Stimulated activated CD4-positive, alpha-beta T cell treated with anti-CD3 and anti-CD28 coated beads, Interleukin-15, amount 100 ng/mL, for 48 hours (primary cell): ENCODE results near the gene KIAA0513.

Source experiments
- DNase-seq, 2 donors: peaks; one replicate each; pipeline ENCODE4 v3.0.0-alpha.2; 2020; ENCODE audit warnings: low read depth in 2 of 2

KIAA0513 gene

DNA sequence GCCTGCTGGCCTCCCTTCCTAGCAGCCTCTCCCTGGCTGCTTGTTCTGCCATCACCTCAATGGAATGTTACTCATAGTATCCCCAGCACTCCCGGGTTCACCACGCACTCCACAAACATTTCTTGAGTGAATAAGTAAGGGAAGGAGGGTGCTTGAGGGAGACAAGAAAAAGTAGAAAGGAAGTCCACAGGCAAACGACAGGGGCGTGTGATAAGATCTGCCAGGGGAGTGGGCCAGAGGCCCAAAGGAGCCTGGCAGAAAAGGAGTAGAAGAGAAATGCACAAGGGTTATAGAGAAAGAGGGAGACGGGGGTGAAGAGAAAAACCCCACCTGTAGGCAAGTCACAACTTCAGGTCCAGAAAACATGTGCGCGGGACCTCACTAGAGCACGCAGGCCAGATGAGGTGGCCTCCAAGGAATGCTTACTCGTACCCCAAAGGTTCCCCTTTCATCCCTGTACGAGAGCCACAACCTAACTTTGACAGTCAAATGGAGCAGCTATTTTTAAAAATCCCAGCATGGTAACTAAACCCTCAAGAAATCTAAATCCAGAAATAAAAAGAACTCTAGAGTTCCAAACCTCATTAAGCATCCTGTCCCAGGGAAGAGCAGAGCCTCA is 22.9 kb upstream of the KIAA0513 start:
- no peak for DNase-seq

DNA sequence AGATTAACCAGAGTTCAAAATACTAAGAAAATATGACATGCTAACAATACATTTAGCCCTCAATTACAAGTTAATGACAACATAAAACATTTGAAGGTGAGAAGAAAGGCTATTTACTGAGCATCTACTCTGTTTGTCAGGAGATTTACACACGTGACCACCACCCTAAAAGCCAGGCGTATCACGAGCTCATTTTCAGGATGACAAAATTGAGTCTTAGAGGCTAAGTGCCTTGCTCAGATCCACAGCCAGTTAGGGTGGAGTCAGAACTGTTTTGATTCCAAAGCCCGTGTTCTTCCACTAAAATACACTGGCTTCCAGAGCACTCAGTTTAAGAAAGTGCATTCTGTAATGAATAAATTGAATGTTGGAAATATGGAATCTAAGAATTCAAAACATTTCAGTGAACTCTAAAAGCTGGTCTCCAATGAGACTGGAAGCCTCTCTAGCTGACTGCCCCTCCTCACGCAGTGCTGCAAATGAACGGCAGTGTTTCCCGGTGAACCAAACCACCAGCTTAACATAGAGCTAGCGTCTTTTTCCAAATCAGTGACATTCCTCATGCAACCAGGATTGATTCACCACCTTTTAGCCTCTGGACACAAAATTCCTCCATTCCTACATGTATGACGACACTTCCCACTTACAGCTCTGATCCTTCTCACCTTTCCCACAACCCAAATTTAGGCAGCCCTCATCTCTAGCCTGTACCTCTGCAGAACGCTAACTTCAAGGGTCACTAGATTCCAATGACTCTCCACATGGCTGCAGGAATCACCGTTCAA is 22.1 kb upstream of the KIAA0513 start:
- no peak for DNase-seq

DNA sequence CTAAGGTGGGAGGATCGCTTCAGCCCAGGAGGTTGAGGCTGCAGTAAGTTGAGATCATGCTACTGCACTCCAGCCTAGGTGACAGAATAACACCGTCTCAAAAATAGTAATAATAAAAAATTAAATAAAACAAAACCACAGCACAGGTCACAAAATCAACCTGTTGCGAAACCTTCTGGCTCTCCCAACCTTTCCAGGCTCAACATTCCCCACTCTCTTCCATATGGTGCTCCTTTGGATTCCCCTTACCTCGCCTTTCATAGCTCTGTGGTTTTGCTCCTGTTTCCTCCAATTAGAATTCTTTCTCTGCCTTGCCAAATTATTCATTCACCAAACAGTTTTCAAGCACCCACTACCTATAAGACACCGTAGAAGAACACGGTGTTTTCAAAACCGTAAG is 21.0 kb upstream of the KIAA0513 start:
- no peak for DNase-seq

DNA sequence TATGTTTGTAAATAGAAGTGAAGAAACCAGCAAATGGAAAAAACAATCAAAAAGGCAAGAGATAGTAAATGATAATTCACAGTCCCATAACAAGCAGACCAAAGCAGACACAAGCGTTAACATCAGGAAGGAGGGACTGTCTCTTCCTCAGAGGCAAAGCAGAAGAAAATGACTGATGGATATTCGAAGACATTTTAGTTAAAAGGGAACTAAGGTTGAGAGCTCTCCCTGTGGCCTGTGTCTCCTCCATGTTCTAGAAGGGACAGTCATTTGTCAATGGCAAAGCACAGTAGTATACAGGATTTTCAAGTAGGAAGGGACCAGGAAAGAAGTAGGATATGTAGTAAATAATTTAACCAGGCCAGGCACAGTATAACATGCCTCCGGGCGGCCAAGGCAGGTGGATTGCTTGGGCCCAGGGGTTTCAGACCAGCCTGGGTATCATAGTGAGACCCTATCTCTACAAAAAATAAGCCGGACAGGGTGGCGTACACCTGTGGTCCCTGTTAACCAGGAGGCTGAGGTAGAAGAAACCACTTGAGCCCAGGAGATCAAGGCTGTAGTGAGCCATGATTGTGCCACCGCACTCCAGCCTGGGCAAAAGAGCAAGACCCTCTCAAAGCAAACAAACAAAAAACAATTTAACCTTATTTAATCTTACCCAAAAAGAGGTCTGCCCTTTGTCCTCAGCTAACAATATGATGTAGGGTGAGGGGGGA is 19.9 kb upstream of the KIAA0513 start:
- DNase-seq, result no peak

DNA sequence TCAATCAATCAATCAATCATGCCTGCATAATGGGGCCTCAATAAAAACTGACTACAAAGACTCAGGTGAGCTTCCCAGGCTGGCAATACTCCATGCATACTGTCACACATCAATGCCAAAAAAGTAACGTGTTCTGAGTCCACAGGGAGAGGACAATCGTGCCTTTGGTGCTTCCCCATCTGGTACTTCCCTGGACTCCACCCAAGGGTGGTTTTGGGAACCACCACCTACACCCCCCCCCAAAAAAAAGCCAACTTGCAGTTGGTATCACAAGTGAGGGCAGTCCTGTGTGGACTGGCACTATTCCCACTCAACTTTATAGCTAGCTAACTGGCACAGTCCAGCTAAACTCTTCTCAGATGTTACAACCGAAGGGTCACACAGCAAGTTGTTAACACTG is 19.3 kb upstream of the KIAA0513 start:
- DNase-seq, result no peak

DNA sequence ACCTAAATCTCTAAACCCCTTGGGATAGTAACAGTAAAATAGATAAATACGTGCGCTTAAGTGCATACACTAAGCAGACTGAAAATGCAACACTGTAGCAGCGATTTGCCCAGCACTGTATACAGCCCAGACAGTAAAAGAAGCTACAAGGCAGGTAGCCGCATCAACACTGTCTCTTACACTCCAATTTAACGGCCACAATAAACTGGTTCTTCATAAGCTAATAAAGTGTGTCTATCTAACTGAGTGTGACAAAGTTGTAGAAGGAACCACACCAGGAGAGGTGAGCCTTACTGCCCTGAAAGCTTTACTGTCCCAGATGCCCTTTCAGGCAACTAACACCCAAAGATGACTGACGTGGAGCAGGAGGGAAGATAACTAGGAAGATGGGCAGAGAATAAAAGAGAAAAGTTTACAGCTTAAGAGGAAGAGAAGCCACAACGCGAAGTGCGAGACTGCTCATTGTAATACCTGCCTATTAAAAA is 17.1 kb upstream of the KIAA0513 start:
- no peak for DNase-seq

DNA sequence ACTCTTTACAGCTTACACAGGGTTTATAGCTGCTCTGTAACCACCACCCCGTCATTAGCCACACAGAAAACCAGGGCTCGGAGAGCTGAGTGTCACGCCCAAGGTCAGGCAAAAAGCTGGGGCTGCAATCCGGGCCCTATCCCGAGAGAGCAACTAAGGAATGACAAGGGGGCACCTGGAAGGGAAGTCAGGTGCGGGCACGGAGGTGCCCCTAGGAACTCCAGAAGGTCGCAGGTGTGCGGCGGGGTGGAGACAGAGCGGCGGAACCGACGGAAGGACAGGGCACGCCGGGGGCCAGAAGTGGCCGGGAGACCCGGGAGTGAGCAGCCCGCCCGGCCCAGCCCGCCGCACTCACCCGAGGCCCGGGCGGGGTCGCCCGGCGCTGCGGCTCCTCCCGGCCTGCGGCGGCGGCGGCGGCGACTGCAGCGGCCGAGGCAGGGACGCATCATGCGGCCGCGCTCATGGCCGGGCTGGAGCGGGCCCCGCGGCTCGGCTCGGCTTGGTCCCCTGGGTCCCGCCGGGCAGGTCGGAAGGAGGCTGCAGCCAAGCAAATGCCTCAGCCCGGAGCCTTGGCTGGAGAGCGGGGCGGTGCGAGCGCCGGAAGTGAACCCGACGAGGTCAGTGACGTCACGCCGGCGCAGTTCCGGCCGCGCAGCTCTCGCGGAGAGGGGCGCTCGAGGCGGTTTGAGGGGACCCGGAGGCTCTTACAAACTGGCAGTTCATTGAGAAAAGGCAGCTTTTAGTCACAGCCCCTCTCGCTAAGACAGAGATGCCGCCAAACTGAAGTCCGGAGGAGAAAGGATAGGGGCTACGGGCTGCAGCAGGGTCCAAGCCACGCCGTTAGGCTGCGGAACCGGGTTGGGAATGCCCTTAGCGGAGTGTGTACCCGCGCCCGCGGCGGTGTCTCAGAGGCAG is 16.4 kb upstream of the KIAA0513 start, which contains the start of gene ZDHHC7:
ZDHHC7 (minus strand) TSS at position 605 of the 915 bp plus-strand sequence. CDS start 20,917 bp downstream, outside the sequence.
- DNase-seq, result peak; percentile 70 to 75

DNA sequence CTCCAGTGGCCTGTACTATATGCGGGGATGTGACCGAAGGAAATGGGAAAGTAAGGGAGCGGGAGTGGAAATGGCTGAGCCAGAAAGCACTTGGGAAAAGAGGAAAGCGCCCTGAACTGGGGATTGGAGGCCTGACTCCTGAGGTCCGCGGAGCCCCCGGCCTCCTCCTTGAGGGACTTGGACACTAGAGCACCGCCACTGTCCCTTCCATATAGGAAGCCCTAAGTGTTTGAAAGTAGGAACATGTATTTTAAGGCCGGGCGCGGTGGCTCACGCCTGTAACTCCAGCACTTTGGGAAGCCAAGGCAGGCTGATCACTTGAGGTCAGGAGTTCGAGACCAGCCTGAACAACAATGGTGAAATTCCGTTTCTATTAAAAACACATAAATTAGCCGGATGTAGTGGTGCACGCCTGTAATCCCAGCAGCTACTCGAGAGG is 15.7 kb upstream of the KIAA0513 start:
- no peak for DNase-seq

DNA sequence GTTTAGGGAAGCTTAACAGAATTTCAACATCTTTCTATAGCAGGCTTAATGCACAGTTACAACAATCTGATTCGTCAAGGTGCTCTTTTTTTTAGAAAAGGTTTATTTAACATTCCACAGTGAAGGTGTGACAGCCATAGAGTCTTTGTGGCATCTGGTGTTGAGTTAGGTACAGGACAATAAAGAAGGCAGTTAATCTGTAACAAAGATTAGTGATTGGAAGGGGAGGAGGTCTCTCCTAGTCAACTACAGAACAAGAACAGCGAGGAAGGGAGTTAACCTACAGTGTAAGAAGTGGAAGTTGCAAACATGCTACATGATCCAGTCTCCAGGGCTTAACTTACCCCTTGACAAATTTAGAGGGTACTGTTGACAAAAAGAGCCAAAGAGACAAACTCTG is 13.3 kb upstream of the KIAA0513 start:
- no peak for DNase-seq

DNA sequence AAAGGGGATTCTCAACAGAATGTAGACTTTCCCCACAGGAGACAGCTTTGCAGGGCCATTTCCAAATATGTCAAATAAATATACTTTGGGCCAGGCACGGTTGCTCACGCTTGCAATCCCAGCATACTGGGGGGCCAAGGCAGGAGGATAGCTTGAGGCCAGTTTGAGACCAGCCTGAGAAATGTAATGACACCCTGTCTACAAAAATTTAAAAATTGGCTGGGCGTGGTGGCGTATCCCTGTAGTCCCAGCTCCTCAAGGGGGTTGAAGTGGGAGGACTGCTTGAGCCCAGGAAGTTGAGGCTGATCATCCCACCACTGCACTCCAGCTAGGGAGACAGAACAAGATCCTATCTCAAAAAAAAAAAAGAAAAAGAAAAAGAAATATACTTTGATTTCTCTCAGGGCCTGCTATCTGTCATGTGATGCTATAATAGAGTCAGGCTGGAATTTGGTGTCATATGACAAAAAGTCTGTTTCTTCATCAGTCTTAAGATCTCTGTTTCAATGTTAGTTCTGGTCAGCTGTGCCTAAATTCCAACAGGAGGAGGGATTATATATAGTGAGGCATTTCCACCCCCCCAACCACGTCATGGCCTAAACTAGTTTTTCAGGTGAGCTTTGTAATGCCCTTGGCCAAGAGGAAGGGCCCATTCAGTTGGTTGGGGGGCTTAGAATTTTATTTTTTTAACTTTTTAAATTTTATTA is 12.0 kb upstream of the KIAA0513 start:
- DNase-seq, result no peak

DNA sequence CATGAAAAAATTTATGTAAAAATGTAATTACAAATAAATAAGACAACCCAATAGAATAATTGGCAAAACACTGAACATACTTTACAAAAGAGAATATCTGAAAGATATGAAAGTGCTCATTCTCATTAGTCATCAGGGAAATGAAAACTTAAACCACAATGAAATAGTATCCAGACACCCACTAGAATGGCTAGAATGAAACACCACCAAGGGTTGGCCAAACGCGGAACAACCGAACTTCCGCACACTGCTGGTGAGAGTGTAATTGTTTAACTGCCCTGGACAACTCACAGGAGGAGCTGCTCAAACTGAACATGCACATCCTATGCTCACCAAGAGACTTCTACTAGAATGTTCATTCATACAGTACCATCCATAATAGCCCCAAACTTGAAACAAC is 10.4 kb upstream of the KIAA0513 start:
- DNase-seq, result no peak

DNA sequence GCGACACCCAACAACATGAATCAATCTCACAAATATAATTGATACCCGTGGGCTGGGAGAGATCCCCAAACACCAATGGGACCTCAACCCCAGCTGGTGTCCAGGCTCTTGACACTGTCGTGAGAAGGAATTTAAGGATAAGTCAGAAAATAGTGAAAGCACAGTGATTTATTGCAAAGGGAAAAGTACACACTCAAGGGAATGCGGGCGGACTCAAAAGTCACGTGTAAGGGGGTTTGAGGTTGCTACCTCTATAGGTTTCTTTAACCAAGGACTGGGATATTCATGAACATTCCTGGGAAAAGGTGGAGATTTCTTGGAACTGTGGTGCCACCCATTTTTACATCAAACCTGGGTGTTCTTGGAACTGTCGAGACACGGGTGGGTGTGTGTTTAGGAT is 10.0 kb upstream of the KIAA0513 start:
- DNase-seq, result no peak

DNA sequence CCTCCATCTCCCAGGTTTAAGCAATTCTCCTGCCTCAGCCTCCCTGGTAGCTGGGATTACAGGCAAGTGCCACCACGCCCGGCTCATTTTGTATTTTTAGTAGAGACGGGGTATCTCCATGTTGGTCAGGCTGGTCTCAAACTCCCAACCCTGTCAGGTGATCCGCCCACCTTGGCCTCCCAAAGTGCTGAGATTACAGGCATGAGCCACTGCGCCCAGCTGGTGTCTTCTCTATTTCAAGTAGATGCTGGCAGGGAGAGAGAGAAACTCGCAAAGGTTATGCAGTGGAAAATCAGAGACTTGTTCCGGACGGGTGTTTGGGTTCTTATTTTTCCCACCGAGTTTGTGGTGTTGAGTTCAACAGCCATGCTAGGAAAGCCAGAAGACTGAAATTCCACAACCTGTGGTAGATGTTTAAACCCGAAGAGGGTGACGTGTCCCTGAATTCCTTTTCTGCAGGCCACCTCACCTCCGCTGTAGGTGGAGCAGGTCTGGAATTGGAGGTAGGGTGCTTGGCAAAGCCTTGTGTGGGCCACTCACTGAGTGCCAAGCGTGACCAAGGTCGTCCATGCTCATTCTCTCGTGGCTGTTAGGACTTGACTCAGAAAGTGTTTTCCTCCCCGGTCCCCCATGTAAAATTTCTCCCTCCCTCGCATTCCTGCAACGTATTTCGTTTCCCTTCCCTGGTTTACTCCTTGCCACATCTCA is 8.9 kb upstream of the KIAA0513 start:
- no peak for DNase-seq

DNA sequence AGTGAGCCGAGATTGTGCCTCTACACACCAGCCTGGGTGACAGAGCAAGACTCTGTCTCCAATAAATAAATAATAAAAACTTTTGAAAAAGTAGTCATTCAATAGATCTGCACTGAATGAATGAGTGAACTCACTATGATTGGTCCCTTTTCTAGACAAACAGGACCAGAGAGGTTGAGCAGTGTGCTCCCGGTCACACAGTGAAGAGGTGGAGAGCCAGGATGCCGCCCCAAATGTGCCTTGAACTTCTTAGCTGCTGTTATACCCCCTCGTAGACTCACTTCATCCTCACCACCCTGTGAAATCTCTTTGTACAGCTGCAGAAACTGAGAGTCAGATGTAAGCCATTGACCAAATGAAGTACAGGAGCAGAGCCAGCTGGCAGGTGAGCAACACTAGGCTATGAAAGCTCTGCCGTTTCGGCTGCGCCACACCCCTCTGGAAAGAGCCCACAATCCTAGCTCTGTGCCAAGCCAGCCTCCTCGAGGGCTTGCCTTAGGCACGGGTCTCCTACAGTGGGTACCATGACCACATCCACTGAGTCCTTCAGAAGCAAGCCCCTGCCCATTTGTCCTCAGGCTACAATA is 7.8 kb upstream of the KIAA0513 start:
- DNase-seq, result no peak

DNA sequence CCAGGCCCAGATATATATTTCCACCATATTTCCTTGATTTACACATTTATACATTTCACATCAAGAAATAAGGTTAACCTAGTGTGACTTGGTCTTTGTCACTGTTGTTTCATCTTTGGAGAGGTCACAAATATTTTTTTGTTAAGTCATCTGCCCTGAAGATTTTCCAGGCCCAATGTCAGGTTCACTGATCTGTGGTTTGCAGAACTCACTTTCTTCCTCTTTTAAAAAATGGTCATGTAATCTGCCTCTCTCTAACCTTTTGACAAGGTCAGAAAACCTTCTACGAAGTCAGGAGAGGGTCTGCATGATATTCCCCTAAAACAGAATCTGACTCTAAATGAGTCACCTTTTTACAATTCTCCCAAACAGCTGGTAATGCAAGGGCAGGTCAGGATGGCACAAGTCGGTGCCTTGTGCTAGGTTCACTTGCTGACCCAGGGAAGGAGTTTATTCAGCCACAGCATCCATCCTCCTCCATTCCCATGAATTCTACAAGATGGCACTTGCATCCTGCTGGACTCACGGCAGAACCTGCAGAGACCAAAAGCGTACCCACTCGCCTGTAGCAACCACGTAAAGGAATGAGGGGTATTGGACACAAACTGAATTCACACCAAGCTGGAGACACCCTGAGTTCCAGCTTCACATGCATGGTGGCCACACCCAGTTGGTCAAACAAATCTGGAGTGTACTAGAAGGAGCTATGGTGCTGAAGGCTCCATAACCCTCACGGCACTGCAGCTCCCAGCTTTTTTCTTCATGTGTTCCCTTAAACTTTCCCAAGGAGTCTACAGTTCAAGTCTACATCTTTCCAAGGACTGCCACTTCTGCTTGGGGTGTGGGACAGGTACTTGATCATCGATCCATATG is 1.6 kb upstream of the KIAA0513 start:
- DNase-seq, result no peak

DNA sequence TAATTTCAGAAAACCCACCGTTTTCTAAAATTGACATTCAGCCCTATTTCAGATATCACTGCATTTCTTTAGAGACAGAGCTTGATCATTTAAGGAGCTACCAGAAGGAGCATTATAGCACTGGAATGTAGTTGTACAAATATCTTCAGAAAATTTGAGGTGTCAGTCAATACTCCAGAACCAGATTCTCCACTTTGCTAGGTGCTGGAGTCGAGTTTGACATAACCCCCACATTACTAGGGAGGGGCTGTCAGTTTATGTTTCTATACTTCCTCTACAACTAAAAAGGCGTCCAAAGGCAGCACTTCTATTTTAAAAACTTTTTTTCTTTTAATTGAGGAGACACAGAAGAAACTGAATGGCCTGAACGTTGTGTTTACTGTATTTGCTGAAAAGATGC is 892 bp upstream of the KIAA0513 start:
- no peak for DNase-seq

DNA sequence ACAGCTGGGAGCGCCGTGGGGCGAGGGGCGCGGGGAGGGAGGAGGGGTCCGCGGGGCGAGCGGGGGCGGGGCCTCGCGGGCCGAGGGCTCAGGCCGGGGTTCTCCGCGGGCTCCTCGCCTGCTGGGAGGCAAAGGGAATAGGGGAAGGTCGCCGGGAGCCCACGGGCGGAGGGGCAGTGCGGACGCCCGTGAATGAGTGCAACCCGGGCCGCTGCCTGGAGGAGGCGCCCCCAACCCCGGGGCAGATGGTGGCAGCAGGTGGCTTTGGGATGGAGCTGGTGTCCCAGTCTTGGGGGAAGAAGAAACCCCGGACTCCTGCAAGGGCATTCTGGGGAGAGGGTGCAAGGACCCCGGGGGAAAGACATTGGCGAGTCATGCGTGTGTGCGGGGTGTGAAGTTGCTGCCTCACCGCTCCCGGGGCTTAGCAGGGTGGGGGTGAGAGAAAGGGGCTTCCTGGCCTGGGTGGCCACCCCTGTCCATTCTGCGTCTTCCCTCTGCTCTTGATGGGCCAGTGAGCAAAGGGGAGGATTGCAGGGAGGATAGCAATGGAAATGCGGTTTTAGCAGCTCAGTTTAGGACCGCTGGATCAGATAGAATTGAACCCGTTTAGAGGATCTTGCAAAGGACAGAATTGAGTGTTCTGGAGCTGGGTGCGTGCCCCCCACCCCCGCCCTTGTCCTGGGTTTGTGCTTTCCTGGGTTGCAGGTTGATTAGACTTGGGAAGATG is 526 bp downstream of the KIAA0513 start:
- no peak for DNase-seq
